Right renal cortex interstitium (tissue), 3 donors: ENCODE results near the gene KIF5C. TPM values are rescaled to one million over a fixed set of nuclear protein-coding genes. Genes with fewer than 3 reads are reported as not detected.
"Not testable (repeated sequence)": the region's sequence is repeated elsewhere in the genome, so short reads cannot be mapped to it uniquely, and the experiment has no call there.

Source experiments
- DNase-seq, 3 donors: peaks; one replicate each; pipeline ENCODE4 v3.0.0-alpha.2; 2013; ENCODE audit warnings: low read depth in 3 of 3, low spot score in 2 of 3
- polyA plus RNA-seq, 3 donors: library from polyadenylated mRNA; unstranded; fragments of 120-200 nt; gene quantifications; one replicate each; pipeline ENCODE4 v1.2.1, GENCODE V29; 2013; ENCODE audit not compliant: insufficient read length in 3 of 3

KIF5C gene
- polyA plus RNA-seq, result 1 to 10 TPM; 3.8 to 4.9 (median 4.0) TPM

- DNase-seq, result peak in 2 of 3 donors; percentile 72 to 76
These were observed at the start of gene KIF5C for GRCh38 chr2:148874868-148875341. KIF5C (plus strand) TSS chr2:148875227; CDS start chr2:148875618, 391 bp downstream.

- no peak for DNase-seq
These were observed 48.2 kb upstream of the KIF5C start for GRCh38 chr2:148826791-148827190.

- DNase-seq, result no peak
These were observed 46.1 kb upstream of the KIF5C start for GRCh38 chr2:148828941-148829340.

- no peak for DNase-seq
These were observed 45.4 kb upstream of the KIF5C start for GRCh38 chr2:148829618-148830017.

DNA sequence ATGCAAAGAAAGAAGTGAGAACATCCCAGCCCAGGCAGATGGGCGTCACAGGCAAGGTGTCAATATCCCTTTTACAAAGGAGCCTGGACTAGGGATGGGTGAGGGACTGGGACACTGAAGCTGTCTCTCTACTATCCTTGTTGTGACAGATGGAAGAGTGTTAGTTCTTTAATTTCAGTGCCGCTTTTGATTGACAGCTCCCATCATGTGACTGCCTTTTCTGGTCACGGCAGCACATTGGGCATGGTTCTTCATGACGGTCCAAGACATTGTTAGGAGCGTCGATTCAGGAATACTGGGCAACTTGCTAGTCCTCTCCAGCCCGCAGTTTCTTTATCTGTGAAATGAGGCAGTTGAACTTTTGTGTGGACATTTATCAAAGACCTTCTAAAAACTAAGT, 42.4 kb upstream of the KIF5C start:
- DNase-seq, result no peak

DNA sequence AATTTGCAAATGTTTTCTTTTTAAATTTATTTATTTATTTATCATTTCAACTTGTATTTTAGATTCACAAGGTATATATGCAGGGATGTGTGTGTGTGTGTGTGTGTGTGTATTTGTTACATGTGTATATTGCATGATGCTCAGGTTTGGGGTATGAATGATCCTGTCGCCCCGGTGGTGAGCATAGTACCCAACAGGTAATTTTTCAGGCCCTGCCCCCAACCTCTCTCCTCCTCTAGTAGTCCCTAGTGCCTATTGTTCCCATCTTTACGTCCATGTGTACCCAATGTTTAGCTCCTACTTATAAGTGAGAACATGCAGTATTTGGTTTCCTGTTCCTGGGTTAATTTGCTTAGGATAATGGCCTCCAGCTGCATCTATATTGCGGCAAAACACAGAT, 33.0 kb upstream of the KIF5C start:
- no peak for DNase-seq

DNA sequence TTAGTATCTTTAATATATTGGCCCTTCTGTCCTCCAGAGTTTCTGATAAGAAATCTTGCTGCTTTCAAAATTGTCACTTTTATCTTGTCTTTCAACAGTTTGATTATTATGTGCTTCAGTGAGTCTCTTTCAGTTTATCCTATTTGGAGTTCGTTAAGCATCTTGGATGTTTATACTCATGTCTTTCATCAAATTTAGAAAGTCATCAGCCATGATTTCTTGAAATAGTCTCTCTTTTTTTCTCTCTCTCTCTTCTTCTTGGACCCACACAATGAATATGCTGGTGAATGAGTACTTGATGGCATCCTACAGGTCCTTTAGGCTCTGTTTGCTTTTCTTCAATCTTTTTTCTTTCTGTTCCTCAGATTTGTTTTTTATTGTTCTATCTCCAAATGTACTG, 26.9 kb upstream of the KIF5C start:
- no peak for DNase-seq

DNA sequence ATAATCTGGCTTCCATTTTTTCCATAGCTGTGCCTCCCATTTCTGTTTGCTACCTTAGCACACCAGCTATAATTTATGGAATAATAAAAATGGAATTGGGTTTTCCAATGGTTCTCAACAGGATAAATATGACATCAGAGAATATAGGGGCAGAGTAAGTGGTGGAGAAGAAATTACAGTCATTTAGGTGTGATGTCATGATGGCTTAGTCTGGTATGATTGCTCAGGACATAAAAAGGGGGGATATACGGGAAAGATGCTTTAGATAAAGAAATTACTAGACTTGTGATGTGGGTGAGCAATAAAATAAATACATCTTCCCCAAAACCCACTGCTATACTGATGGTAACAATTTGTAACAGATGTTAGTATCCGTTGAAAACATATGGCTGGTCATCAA, 21.6 kb upstream of the KIF5C start:
- no peak for DNase-seq

DNA sequence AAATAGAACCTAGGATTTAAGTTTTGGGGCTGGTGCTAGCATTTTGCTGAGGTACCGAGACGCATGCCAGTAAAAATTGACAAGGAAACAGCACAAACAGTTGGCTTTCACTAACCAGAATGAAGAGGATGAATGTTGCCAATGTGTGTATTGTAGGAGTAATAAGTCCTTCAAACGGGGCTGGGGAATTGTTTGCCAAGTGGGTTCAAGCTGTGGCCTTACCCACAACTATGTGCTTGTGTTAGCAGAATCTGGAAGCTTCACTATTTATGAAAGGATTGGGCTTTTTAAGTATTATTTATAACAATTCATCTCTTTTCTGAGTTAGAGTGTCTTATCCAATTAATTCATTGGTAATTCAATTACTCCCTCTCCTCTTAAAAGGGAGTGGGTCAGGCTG, 15.0 kb upstream of the KIF5C start:
- no peak for DNase-seq

DNA sequence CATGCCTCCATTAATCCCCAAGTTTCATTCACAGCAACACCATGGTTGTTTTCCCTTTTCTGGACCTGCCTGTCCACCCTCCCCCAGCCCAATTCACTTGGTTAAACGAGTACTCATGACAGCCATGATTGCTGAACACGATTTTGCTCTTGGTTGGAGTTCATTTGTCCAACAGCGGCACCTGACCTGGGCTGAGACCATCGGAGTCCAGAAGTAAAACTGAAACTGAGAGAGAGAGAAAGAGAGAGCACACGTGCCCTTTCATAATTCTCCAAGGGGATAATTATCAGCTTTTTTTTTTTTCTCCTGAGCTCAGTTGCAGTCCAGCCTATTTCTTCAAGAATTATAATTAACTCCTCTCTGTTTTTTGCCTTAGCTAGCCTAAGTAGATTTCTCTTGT, 13.7 kb upstream of the KIF5C start:
- DNase-seq, result no peak

GRCh38 chr2:148862478-148862877, 12.5 kb upstream of the KIF5C start:
- DNase-seq, result not testable (repeated sequence)

DNA sequence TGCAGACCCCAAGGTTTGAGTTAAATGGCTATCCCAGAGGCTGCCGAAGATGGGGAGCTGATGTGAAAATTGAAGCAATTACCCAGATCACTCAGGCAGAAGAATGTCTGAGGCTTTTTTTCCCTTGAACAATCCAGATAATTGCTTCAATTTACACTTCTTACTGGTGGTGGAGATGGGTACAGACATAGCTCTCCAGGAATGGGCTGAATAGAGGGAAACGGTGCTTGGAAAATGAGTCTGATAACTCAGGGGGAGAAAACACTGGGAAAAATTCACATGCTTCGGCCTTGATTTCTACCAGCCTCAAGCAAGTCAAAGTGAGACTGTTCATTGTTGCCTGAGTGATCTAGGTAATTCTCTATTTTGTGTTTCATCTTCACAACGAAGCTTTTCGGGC, 9.5 kb upstream of the KIF5C start:
- DNase-seq, result no peak

DNA sequence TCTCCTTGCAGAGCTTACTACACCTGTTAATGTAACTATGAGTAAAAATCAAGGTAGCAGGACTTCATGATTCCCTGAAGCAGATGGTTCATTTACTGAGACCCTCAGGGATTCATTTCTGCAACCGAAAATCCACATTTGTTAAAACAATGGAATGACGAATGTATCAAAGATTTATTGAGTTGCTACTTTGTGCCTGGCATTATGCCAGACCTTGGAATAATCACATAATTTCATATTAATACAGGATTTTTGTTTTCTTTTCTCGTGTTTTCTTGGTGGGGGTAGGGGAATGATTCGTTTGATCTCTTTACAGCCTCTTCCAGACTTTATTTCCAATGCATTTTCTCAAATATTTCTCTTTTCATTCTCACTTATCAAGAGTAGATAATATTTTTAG, 8.9 kb upstream of the KIF5C start:
- no peak for DNase-seq

DNA sequence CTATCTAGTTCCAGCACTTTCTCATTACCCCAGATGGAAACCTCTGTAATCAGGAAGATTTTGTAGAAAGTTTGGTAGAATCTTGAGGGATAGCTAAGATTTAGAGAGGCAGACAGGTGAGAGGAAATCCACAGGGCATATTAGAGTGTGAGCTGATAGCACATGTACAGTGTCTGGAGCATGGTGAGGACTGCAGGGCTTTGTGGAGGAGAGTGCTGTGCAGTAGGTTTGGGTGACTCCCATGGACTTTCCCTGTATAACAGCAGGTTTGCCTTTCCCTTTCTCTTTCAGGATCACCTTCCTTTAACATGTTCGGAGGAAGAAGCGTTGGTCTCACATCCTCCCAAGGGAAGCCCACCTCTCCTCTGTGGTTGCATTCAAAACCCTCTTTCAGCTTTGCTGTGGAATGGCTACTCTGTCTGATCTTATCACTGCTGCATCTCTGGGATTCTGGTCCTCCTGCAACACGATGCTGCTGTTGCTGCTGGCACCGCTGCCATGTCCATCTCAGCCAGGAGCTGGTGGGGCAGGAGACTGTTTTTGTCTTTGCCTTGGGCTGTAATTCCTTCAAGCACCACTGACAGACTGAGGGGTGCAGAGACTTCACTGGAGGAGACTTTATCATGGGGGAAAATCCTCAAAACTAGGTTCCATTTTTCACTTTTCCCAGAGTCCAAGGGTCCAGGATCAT, 7.8 kb upstream of the KIF5C start:
- DNase-seq, result no peak

DNA sequence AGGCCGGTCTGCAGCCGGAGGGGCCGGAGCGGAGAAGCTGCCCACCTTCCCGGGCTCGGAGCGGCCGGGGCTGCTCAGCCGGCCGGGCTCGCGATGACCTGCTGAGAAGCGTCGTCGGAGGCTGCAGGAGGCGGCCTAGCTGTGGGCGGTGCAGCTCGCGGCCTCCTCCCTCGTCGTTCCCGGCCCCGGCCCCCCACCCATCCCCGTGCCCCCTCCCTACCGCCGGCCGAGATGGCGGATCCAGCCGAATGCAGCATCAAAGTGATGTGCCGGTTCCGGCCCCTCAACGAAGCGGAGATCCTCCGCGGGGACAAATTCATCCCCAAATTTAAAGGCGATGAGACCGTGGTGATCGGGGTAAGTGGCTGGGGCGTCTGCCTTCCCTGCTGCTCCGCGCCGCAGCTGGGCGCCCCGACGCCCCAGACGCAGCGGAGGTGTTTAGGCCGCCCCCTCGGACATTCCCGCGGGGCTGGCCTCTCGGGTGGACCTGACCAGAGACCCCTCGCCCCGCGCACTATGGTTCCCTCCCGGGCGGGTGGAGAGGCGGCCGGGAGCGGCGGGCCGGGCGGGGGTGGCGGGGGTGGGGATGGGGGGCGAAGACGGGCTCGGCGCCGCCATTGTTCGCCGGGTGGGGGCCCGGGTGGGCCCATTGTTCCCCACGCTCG, 492 bp downstream of the KIF5C start:
- no peak for DNase-seq

DNA sequence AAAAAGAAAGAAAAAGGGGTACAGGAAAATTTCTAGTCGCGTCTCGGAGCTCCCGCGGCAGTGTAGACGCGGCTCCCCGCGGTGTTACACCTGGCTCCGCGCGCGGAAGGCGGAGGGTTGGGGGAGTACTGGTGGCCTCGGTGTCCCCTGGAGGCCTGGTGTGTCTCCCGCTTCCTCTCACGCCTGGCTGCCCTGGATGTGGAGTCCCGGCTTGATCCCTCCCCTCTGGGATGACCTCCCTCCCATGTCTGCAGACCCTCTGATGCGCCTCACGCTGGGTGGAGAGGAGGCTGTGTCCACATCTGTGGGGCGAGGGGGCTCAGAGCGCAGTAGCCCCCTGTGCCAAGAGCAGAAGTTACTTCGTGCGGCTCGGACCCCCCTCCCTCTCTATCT, 1.2 kb downstream of the KIF5C start:
- no peak for DNase-seq

DNA sequence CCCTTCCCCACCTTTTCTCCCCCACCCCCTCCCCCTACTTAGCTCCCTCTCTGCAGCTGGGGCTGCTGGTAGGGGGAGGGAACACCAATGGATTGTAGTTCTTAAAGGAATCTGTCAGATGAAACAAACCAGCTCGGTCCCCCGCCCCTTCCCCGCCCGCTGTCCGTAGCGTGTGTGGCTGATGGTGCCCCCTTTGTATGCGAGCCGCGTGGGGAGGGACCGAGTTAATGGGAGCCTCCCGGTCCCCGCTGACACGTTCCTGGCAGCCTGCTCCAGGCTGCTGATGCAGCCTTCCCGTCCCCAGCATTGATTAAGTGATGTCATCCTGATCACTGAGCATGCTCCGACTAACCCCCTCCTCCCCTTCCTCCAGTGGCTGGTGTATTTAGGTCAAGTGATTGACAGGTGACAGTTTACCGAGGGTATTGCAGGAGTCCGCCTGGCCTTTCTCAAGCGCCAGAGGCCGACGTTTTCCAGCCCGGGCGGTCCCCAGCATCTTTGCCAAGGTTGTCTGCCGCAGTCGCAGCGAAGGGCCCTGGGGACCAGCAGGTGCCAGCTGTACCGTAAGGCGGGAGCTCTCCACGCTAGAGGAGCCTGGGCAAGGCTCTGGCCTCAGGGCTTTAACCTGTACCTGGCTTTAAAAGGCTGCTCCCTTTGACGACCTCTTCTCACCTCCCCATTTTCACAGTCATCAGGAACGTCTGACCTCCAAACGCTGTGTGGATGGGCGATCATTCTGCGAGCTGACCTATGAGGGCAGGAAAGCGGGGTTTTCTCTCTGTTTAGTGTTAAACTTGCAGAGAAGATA, 1.8 kb downstream of the KIF5C start:
- no peak for DNase-seq

- no peak for DNase-seq
These were observed 2.3 kb downstream of the KIF5C start for GRCh38 chr2:148877403-148877740.

GRCh38 chr2:148880636-148881035, 5.6 kb downstream of the KIF5C start:
- no peak for DNase-seq

DNA sequence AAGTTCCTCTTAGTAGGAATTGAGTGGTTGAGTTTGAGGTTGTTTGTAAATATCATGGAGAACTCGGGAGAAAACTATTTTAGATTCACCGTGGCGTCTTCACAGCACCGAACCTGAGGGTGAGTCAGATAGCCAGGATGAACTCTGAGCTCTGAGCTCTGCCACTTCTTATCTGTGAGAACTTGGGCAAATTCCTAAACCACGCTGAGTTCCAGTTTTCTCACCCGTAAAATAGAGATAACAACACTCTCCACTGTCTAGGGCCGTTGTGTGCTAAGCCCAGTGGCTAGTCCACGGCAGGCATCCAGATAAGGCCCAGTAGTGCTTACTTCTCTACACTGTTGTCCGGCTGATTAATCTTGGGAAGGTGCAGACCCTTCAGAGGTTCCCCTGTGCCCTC, 7.0 kb downstream of the KIF5C start:
- no peak for DNase-seq

DNA sequence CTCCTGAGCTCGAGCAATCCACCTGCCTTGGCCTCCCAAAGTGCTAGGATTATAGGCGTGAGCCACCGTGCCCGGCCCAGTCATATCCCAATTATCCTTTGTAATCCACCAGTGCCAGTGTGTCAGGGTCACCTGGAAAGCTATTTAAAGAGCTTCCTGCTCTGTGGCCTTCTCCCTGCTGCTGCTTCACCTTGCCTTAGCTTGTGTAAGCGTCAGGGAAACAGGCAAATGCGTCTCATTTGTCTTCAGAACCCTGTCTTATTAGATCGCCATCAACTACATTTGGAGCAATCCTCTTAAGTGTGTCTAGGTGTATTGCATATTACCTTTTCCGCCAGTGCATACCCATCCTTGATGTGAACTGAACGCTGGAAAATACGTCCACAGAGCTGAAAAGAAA, 10.2 kb downstream of the KIF5C start:
- no peak for DNase-seq

- no peak for DNase-seq
These were observed 11.0 kb downstream of the KIF5C start for GRCh38 chr2:148885988-148886387.
